Measurements from ENCODE around the gene SPATA4.

DNA sequence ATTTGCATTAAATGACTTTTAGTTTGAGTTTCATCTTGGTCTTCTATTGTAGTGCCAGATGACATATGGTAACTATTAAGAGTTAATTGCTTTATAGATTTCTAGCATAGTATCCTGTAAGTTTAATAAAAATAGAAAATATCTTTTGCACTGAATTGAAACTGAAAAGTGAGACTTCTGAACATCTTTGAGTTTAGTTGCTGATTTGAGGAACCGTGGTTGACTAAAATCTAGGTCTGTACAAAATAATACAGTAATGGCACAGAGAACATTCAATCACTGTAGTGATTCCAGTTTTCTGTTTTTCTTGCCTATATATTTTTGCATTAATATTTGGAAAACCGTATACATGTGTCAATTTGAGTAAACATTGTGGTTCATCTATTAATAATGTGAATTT, 60.7 kb downstream of the SPATA4 start:
- TF ChIP-seq, protein P1, sequence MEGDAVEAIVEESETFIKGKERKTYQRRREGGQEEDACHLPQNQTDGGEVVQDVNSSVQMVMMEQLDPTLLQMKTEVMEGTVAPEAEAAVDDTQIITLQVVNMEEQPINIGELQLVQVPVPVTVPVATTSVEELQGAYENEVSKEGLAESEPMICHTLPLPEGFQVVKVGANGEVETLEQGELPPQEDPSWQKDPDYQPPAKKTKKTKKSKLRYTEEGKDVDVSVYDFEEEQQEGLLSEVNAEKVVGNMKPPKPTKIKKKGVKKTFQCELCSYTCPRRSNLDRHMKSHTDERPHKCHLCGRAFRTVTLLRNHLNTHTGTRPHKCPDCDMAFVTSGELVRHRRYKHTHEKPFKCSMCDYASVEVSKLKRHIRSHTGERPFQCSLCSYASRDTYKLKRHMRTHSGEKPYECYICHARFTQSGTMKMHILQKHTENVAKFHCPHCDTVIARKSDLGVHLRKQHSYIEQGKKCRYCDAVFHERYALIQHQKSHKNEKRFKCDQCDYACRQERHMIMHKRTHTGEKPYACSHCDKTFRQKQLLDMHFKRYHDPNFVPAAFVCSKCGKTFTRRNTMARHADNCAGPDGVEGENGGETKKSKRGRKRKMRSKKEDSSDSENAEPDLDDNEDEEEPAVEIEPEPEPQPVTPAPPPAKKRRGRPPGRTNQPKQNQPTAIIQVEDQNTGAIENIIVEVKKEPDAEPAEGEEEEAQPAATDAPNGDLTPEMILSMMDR (IDR thresholded peaks at IDR 0.05 in 2 of 3, conservative IDR thresholded peaks at IDR 0.05 in 1 of 3; ENCODE audit: borderline replicate concordance in 1 of 3, insufficient read depth in 1 of 3, low read depth in 2 of 3, low read length in 2 of 3), result no peak
- TF ChIP-seq POLR2A (IDR thresholded peaks at IDR 0.05; ENCODE audit: borderline replicate concordance, extremely low read depth, insufficient read depth, insufficient read length), result no peak
- TF ChIP-seq, protein P2, sequence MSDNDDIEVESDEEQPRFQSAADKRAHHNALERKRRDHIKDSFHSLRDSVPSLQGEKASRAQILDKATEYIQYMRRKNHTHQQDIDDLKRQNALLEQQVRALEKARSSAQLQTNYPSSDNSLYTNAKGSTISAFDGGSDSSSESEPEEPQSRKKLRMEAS (IDR thresholded peaks at IDR 0.05), result no peak
- TF ChIP-seq, protein P3, sequence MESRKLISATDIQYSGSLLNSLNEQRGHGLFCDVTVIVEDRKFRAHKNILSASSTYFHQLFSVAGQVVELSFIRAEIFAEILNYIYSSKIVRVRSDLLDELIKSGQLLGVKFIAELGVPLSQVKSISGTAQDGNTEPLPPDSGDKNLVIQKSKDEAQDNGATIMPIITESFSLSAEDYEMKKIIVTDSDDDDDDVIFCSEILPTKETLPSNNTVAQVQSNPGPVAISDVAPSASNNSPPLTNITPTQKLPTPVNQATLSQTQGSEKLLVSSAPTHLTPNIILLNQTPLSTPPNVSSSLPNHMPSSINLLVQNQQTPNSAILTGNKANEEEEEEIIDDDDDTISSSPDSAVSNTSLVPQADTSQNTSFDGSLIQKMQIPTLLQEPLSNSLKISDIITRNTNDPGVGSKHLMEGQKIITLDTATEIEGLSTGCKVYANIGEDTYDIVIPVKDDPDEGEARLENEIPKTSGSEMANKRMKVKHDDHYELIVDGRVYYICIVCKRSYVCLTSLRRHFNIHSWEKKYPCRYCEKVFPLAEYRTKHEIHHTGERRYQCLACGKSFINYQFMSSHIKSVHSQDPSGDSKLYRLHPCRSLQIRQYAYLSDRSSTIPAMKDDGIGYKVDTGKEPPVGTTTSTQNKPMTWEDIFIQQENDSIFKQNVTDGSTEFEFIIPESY (IDR thresholded peaks at IDR 0.05; ENCODE audit: extremely low read depth, insufficient replicate concordance, low read length), result no peak
- no peak for TF ChIP-seq EGR1 (IDR thresholded peaks at IDR 0.05; ENCODE audit: low read depth)
- no peak for TF ChIP-seq SRF (IDR thresholded peaks at IDR 0.05; ENCODE audit: low read depth)
- no peak for TF ChIP-seq POLR2AphosphoS5 (IDR thresholded peaks at IDR 0.05; ENCODE audit: low read depth, low read length)
- no peak for TF ChIP-seq ZNF274 (IDR thresholded peaks at IDR 0.05; ENCODE audit: low read depth, low read length)
- no peak for TF ChIP-seq EZH2 (IDR thresholded peaks at IDR 0.05)

All from HCT116 (cell line).